PC-3 (cell line): ENCODE measurements around the gene BICD2. TPM values are rescaled to one million over a fixed set of nuclear protein-coding genes. Genes with fewer than 3 reads are reported as not detected.

ENCODE experiments used
- ATAC-seq: fragments of 200-7000 bp; cut with Tn5 transposase; 2 replicates; pipeline ENCODE4 v1.9.1; 2020; ENCODE audit warnings: mild to moderate bottlenecking, moderate library complexity
- BruUV-seq: library from RNA; stranded (reverse); fragments of 400-500 nt; replicated peaks from 2 replicates; lab custom pipeline; 2021; lab: Mats Ljungman, UMichigan
- CTCF ChIA-PET: fragments of 300-600 bp; sonication (Branson Sonifier 250); formaldehyde crosslinking; loops from one replicate; lab custom pipeline; 2022; ENCODE audit warnings: antibody characterized with exemption; lab: Charles Lee
- POLR2A ChIA-PET: fragments of 300-600 bp; sonication (Branson Sonifier 250); formaldehyde crosslinking; loops from one replicate; lab custom pipeline; 2022; ENCODE audit warnings: antibody characterized with exemption; ENCODE audit not compliant: unreplicated experiment; lab: Charles Lee
- DNase-seq: peaks from one replicate; pipeline ENCODE4 v3.0.0-alpha.2; 2015
- H2AFZ ChIP-seq: fragments of 300-600 bp; sonication (generic); 2 replicates; pipeline ENCODE4 v1.6.0; 2016; ENCODE audit warnings: antibody characterized with exemption, low read length
- H3F3A ChIP-seq: fragments of 300-600 bp; sonication (generic); one replicate; pipeline ENCODE4 v1.6.0; 2017; ENCODE audit warnings: antibody characterized with exemption, low read length, control low read depth, mild to moderate bottlenecking; ENCODE audit not compliant: unreplicated experiment
- H3K27ac ChIP-seq: fragments of 300-600 bp; sonication (generic); 2 replicates; pipeline ENCODE4 v1.5.1; 2016; ENCODE audit warnings: mild to moderate bottlenecking, low read length
- H3K27me3 ChIP-seq: fragments of 300-600 bp; sonication (generic); 2 replicates; pipeline ENCODE4 v1.6.1; 2016; ENCODE audit warnings: low read length, mixed read lengths
- H3K36me3 ChIP-seq: fragments of 300-600 bp; sonication (generic); 2 replicates; pipeline ENCODE4 v1.6.1; 2016; ENCODE audit warnings: low read depth, mixed run types, low read length, mixed read lengths
- H3K4me1 ChIP-seq: fragments of 300-600 bp; sonication (generic); 2 replicates; pipeline ENCODE4 v1.5.1; 2016; ENCODE audit warnings: low read length; ENCODE audit not compliant: insufficient read depth
- H3K4me2 ChIP-seq: fragments of 300-600 bp; sonication (generic); 2 replicates; pipeline ENCODE4 v1.6.0; 2016; ENCODE audit warnings: low read length
- H3K4me3 ChIP-seq: fragments of 300-600 bp; sonication (generic); 2 replicates; pipeline ENCODE4 v1.5.1; 2016; ENCODE audit warnings: mild to moderate bottlenecking, low read length, mixed read lengths
- H3K79me2 ChIP-seq: fragments of 300-600 bp; sonication (generic); 2 replicates; pipeline ENCODE4 v1.6.1; 2017; ENCODE audit warnings: low read length, mixed read lengths
- H3K9ac ChIP-seq: fragments of 300-600 bp; sonication (generic); 2 replicates; pipeline ENCODE4 v1.6.0; 2016; ENCODE audit warnings: mild to moderate bottlenecking, low read length
- H3K9me2 ChIP-seq: fragments of 300-600 bp; sonication (generic); replicated peaks from 2 replicates; pipeline ENCODE4 v1.6.1; 2016; ENCODE audit warnings: mixed run types, low read length, mixed read lengths
- H3K9me3 ChIP-seq: fragments of 300-600 bp; sonication (generic); 2 replicates; pipeline ENCODE4 v1.6.1; 2016; ENCODE audit warnings: low read length, mixed read lengths
- H4K20me1 ChIP-seq: fragments of 300-600 bp; sonication (generic); 2 replicates; pipeline ENCODE4 v1.6.1; 2016; ENCODE audit warnings: low read length, mixed read lengths
- CTCF ChIP-seq: fragments of 300-600 bp; sonication (generic); conservative IDR thresholded peaks from 2 replicates; pipeline ENCODE4 v1.5.1; 2017; ENCODE audit warnings: antibody characterized with exemption, low read depth, mild to moderate bottlenecking, low read length
- EZH2 ChIP-seq: fragments of 300-600 bp; sonication (generic); IDR thresholded peaks from one replicate; pipeline ENCODE4 v1.6.1; 2017; ENCODE audit warnings: antibody characterized with exemption, mild to moderate bottlenecking, low read length; ENCODE audit not compliant: unreplicated experiment
- EZH2phosphoT487 ChIP-seq: fragments of 300-600 bp; sonication (generic); IDR thresholded peaks from 2 replicates; pipeline ENCODE4 v1.6.1; 2018; ENCODE audit warnings: mild to moderate bottlenecking, antibody characterized with exemption, low read length, borderline replicate concordance
- intact Hi-C: fragments of 100-400 bp; cut with micrococcal nuclease; formaldehyde crosslinking; loops from 2 replicates; pipeline ENCODE4 v1.9.0; 2023
- total RNA-seq: library from RNA; depleted of rRNA; stranded (reverse); fragments of >200 nt; gene quantifications from 2 replicates; pipeline ENCODE4 v1.2.3, GENCODE V29; 2014

Gene BICD2
- total RNA-seq, 1 experiment from 2014 or later = 26.3 TPM

- intact Hi-C loops = no loop called here
- H3K9ac ChIP-seq = no peak overlapping the region
- no peaks in the 10 kb centered on the region for H3K9me2 ChIP-seq
- DNase-seq (no peak), ATAC-seq (no peak)
- TF ChIP-seq EZH2 = no peak
- no peak overlapping the region for H2AFZ ChIP-seq
- H3K9me3 ChIP-seq = no peaks in the 10 kb centered on the region
- POLR2A ChIA-PET = no interaction called here
- no peaks in the 10 kb centered on the region for H3K27me3 ChIP-seq
- no peaks in the 10 kb centered on the region for H4K20me1 ChIP-seq
- H3K4me1 ChIP-seq = peaks cover 26% of the 10 kb centered on the region
- H3F3A ChIP-seq = no peaks in the 10 kb centered on the region
- no peaks in the 10 kb centered on the region for H3K79me2 ChIP-seq
- no peak overlapping the region for H3K4me2 ChIP-seq
- H3K36me3 ChIP-seq = no peaks in the 10 kb centered on the region
- BruUV-seq = no TSS peak
- H3K4me3 ChIP-seq = no peak overlapping the region
- H3K27ac ChIP-seq = no peak overlapping the region
- CTCF ChIA-PET = no interaction called here
These were observed 60.1 kb downstream of the BICD2 start for GRCh38 chr9:92704528-92704927.

- Histone ChIP-seq H3K79me2 (no peaks in the 10 kb centered on the region), H3K9me3 (no peaks in the 10 kb centered on the region), H3K9me2 (no peaks in the 10 kb centered on the region), H3K36me3 (no peaks in the 10 kb centered on the region), H3K27ac (no peak overlapping the region), H3F3A (no peaks in the 10 kb centered on the region), H2AFZ (no peak overlapping the region), H3K27me3 (no peaks in the 10 kb centered on the region), H3K4me1 (no peaks in the 10 kb centered on the region), H3K4me2 (no peak overlapping the region), H3K9ac (no peak overlapping the region), H3K4me3 (no peak overlapping the region), H4K20me1 (no peaks in the 10 kb centered on the region)
- ATAC-seq = no peak
- DNase-seq = no peak
- CTCF ChIA-PET = no interaction called here
- BruUV-seq = no TSS peak
- no peak for TF ChIP-seq CTCF
- TF ChIP-seq EZH2 = no peak
- no peak for TF ChIP-seq EZH2phosphoT487
- POLR2A ChIA-PET = no interaction called here
- intact Hi-C loops = no loop called here
These were observed 68.0 kb downstream of the BICD2 start for GRCh38 chr9:92696619-92697018.

GRCh38 chr9:92686954-92687353 is 77.7 kb downstream of the BICD2 start:
- Histone ChIP-seq H3K4me2 (no peak overlapping the region), H3K27me3 (no peaks in the 10 kb centered on the region), H3K9me3 (no peaks in the 10 kb centered on the region), H3K9me2 (no peaks in the 10 kb centered on the region), H3K4me3 (no peak overlapping the region), H4K20me1 (no peaks in the 10 kb centered on the region), H3K9ac (no peak overlapping the region), H3K79me2 (no peaks in the 10 kb centered on the region), H2AFZ (no peak overlapping the region), H3K36me3 (no peaks in the 10 kb centered on the region), H3K27ac (no peak overlapping the region), H3F3A (no peaks in the 10 kb centered on the region), H3K4me1 (no peaks in the 10 kb centered on the region)
- peak; percentile 49; the same call in 1 of the 2 replicates for ATAC-seq
- TF ChIP-seq EZH2phosphoT487 = no peak
- TF ChIP-seq CTCF = peak; percentile 43
- no peak for TF ChIP-seq EZH2
- DNase-seq = peak; percentile 33
- intact Hi-C loops = no loop called here
- no TSS peak for BruUV-seq
- POLR2A ChIA-PET = no interaction called here
- CTCF ChIA-PET = no interaction called here
